Breast epithelium (tissue), 3 donors: ENCODE data around the gene SLC9A4.

Experiments used
- CTCF ChIP-seq, 3 donors: fragments of 450-650 bp; IDR thresholded peaks; one replicate each; pipeline ENCODE4 v1.5.1; 2016 to 2017; ENCODE audit warnings: antibody characterized with exemption in 3 of 3, mild to moderate bottlenecking in 3 of 3, moderate library complexity in 3 of 3
- POLR2A ChIP-seq: fragments of 450-650 bp; IDR thresholded peaks from one replicate; pipeline ENCODE4 v1.6.1; 2016; ENCODE audit warnings: antibody characterized with exemption, mild to moderate bottlenecking, moderate library complexity
- POLR2AphosphoS5 ChIP-seq, 3 donors: sonication (generic); formaldehyde crosslinking; IDR thresholded peaks; one replicate each; pipeline ENCODE4 v1.6.1; 2017; ENCODE audit warnings: antibody characterized with exemption in 3 of 3

- TF ChIP-seq POLR2AphosphoS5 (IDR thresholded peaks at IDR 0.05) = no peak
- no peak for TF ChIP-seq CTCF (IDR thresholded peaks at IDR 0.05)
- TF ChIP-seq POLR2A = no peak
These were observed 54.1 kb downstream of the SLC9A4 start for GRCh38 chr2:102527086-102527485.
